ENCODE measurements around the gene BAG5. TPM values are rescaled to one million over a fixed set of nuclear protein-coding genes. Genes with fewer than 3 reads are reported as not detected.

Gene BAG5
- total RNA-seq, 1 donor from 2014 or later = 16.1 TPM

GRCh38 chr14:103549361-103550311, 12.8 kb downstream of the BAG5 start:
- ATAC-seq (no peak), DNase-seq (ENCODE audit: missing footprints) (peak; percentile 79)
- intact Hi-C loops (cut with DNase I) = no loop called here

DNA sequence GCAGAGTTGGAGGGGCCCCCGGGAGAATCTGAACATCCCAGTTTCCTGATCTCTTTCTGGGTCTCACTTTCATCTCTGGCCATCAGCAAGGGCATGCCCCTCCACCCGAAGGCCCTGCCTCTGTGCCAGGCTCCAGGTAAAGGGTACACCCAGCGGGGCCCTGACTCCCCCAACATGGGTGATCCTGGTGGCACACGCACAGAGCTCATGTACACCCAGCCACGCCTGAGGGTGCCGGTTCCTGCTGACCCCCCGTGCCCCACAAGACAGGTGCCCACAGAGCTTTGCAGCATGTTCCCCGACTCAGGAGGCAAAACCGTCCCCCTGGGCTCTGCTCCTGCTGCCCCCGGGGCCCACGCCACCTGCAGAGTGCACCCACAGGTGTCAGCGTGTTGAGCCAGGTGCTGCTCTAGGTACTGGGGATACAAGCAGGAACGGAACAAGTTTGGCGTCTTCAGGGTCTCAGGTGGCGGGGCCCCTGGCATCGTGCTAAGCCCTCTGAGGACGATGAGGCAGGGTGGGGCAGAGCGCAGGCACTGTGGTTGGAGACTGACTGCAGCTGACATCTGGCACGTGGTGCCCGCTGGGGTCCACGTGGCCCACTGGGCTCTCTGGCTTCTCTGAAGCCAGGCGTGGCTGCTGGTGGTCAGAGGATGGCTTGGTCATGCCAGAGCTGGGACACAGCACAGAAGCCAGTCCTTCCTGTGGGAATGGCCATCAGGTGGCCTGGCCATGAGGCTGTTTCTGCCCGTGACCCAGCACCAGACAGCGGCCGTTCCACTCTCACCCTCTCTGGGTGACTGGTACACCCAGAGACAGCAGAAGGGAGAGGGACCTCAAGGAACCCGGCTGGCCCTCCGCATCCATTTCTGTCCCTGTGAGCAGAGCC, 13.8 kb downstream of the BAG5 start:
- intact Hi-C loops (cut with DNase I) = no loop called here
- DNase-seq (ENCODE audit: missing footprints) = peak; percentile 60
- ATAC-seq = no peak

- intact Hi-C loops (cut with DNase I) = loop anchor here (2.0 kb wide), 1 partner anchor 29 kb away; no protein-coding TSS in a partner anchor
Measured at GRCh38 chr14:103547941-103548462, 14.5 kb downstream of the BAG5 start.

DNA sequence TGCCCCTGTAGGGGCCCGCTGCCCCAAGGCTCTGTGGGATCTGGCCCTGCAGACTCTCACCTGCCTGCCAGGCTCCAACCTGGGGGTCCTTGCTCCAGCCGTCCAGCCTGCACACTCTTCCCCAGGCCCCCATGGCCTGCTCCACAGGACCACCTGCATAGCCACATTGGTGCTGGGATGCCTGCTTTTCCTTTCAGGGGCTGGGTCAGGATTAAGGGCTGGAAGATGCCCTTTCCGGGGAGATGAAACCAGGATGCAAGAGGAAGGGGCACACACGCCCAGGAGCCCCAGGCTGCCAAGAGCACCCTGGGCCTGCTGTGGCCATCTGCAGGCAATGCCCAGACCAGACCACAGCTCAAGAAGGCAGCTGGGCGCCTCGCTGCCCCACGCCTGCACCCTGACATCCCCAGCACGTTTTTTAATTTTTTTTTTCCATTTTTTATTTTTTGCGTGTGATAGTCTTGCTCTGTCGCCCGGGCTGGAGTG, 15.0 kb downstream of the BAG5 start:
- intact Hi-C loops (cut with DNase I) = loop anchor here (2.0 kb wide), 1 partner anchor 29 kb away; no protein-coding TSS in a partner anchor
- ATAC-seq (no peak), DNase-seq (ENCODE audit: missing footprints) (no peak)

More at GRCh38 chr14:103547941-103548462, 14.5 kb downstream of the BAG5 start:
- ATAC-seq (no peak), DNase-seq (ENCODE audit: missing footprints) (peak; percentile 35)

GRCh38 chr14:103546652-103547454, 15.6 kb downstream of the BAG5 start:
- intact Hi-C loops (cut with DNase I) = loop anchor here (1.0 to 2.0 kb wide), 2 partner anchors 28 to 47 kb away; no protein-coding TSS in a partner anchor
- peak; percentile 89 for DNase-seq (ENCODE audit: missing footprints)
- ATAC-seq = no peak

DNA sequence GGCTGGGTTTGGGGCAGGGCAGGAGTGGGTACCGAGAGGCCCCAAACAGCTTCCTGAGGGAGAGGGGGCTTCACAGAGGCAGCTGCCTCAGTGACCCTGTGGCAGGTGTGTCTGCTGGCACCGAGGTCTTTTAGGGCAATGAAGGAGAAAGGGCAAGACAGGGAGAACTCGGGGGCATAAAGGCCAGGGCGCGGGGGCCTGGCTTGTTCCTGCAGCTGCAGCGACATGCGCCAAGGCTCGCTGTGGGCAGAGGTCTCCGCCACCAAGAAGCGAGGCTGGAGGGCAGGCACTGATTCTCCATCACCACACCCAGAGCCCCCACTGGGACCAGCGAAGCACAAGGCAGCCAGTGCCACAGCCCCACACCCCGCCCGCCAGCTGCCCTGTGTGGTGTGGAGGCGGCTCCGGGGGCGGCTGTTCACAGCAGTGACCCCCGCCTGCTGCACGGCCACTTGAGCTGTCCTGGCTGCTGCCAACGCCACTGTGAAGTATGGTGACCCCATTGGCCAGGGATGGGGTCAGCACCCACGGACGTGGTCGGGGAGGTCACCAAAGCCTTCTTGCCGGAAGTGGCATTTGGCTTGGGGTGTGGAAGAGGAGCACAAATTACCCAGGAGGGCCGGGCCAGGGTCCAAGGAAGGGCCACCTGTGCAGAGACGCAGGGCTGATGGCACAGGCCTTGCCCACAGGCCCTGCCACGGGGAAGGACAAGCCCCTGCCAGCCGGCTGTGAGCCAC, 16.4 kb downstream of the BAG5 start:
- intact Hi-C loops (cut with DNase I) = loop anchor here (1.0 to 2.0 kb wide), 2 partner anchors 27 to 46 kb away; no protein-coding TSS in a partner anchor
- DNase-seq (ENCODE audit: missing footprints) (peak; percentile 67), ATAC-seq (no peak)

DNA sequence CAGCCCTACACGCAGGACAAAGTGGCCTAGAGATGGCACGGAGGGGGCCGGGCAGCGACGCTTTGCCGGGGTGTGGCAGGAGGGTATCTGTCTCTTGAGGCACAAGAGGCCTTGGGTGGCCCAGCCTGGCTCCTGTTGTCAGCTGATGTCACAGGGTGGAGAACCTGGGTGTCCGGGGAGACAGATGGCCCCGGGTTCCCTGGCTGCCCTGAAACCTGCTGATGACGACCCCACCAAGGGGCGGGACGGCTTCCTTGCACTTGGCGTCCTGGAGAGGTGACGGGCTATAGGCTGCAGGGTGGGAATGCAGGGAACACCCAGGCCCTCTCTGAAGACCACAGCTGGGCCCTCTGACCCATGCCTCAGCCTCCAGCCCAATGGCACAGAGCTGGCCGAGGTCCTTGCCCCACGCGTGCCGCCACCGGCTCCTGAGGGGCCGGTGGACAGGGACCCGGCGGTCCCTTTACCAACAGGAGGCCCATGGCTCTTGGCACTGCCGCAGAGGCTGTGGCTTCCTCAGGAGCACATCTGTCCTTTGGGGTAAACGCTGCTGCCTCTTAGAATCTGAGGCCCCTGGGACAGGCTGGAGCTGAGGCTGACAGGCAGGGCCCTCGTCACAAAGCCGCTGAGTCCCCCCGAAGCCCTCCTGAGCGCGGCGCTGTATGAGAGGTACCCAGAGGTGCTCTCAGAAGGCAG, 17.1 kb downstream of the BAG5 start:
- intact Hi-C loops (cut with DNase I) = no loop called here
- DNase-seq (ENCODE audit: missing footprints) = peak; percentile 66
- no peak for ATAC-seq

GRCh38 chr14:103544388-103545218, 17.9 kb downstream of the BAG5 start:
- intact Hi-C loops (cut with DNase I) = no loop called here
- peak; percentile 15 for ATAC-seq
- DNase-seq (ENCODE audit: missing footprints) = peak; percentile 73

GRCh38 chr14:103543721-103544387, 18.6 kb downstream of the BAG5 start:
- no peak for ATAC-seq
- intact Hi-C loops (cut with DNase I) = no loop called here
- peak; percentile 63 for DNase-seq (ENCODE audit: missing footprints)

DNA sequence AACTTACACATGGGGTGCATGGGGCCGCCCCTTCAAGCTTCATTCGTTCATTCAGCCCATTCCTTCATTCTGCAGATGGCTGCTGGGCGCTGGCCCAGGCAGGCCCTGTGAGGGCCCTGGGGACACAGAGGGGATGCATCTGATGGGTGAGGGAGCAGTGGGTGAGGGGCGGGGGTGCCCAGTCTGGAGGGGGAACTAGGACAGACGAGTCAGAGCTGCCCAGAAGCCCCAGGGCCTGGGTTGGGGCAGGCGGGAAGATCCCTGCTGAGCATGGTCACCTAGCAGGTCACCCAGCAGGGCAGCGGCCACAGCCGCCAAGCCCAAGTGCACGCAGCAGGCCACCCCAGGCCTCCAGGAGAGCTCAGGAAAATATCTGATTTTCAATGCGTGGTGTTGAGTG, 19.3 kb downstream of the BAG5 start:
- DNase-seq (ENCODE audit: missing footprints) = peak; percentile 21

DNA sequence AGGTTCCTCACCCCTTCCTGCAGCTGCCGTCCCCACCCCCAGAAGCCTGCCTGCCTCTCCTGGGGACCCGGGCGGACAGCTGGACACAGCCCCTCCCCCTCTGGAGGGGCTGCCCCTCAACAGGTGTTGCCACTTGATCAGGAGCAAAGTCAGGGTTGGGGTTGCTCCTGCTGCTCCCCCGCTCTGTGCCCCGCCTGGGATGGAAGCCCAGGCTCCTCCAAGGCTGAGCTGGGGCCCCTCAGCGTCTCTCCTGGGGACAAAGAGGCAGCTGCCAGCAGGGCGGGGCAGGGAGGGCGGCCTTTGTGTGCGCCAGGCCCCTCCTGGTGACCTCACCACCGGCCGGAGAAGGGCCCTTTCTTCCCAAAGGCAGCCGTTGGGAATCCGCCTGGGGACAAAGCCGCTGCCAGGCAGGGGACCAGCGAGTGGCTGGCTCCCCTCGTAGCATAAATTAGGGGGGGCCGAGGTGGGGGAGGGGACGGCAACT, 19.8 kb downstream of the BAG5 start:
- ATAC-seq (peak; percentile 35), DNase-seq (ENCODE audit: missing footprints) (peak; percentile 79)
- intact Hi-C loops (cut with DNase I) = no loop called here

More for the DNA sequence above, 19.3 kb downstream of the BAG5 start:
- intact Hi-C loops (cut with DNase I) = no loop called here
- no peak for ATAC-seq

GRCh38 chr14:103541709-103542604, 20.5 kb downstream of the BAG5 start:
- DNase-seq (ENCODE audit: missing footprints) (peak; percentile 59), ATAC-seq (no peak)
- intact Hi-C loops (cut with DNase I) = no loop called here

GRCh38 chr14:103540821-103541708, 21.4 kb downstream of the BAG5 start:
- no peak for ATAC-seq
- intact Hi-C loops (cut with DNase I) = no loop called here
- DNase-seq (ENCODE audit: missing footprints) = peak; percentile 56

All from Right ventricle myocardium inferior (tissue), 1 donor.